Neural progenitor cell (in vitro differentiated cells): ENCODE measurements around the gene KCNH1.

Experiments
- CTCF ChIP-seq: fragments of 200-600 bp; sonication (generic); IDR thresholded peaks from 2 replicates; pipeline ENCODE4 v1.5.1; 2017; ENCODE audit warnings: antibody characterized with exemption, mild to moderate bottlenecking
- EZH2 ChIP-seq: fragments of 200-600 bp; sonication (generic); IDR thresholded peaks from 2 replicates; pipeline ENCODE4 v1.6.1; 2017; ENCODE audit warnings: antibody characterized with exemption, mild to moderate bottlenecking, moderate library complexity
- EZH2phosphoT487 ChIP-seq: fragments of 200-600 bp; sonication (generic); IDR thresholded peaks from 2 replicates; pipeline ENCODE4 v1.6.1; 2017; ENCODE audit warnings: antibody characterized with exemption

GRCh38 chr1:210822932-210823331 is 311.0 kb downstream of the KCNH1 start:
- TF ChIP-seq CTCF (no peak), EZH2 (no peak), EZH2phosphoT487 (no peak)
